Measurements from ENCODE around the gene TEDC1. TPM values are rescaled to one million over a fixed set of nuclear protein-coding genes. Genes with fewer than 3 reads are reported as not detected.
A peak's percentile ranks its signal among the peaks of the same experiment; 100 is the strongest.
"Not testable (repeated sequence)": the region's sequence is repeated elsewhere in the genome, so short reads cannot be mapped to it uniquely, and the experiment has no call there.

The TEDC1 gene
- total RNA-seq, 1 experiment from 2014 or later, result 14.1 TPM

GRCh38 chr14:105537580-105538474, 46.8 kb downstream of the TEDC1 start:
- DNase-seq (ENCODE audit: low spot score), result peak; percentile 1

DNA sequence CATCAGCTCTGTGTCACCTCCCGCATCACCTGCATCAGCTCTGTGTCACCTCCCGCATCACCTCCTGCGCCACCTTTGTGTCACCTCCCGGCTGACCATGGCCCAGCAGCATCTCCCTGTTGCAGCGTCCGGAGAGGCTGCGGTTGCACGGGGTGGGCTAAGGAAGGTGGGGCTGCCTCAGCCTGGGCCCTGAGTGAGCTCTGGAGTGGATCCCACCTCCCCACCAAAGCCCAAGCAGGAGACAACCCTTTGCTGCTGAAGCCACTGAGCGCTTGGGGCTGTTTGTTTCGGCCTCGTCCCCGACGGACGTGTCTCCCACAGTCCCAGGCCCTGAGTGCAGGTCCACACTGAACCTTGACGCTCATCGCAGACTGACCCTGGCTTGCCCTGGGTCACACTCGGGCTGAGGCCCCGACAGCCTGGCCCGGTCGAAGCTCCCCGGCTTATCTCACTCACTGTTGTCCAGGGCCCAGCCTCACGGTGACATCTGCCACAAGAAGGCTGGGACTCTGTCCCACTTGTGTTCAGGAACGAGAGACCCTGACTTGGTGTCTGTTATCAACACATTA, 47.5 kb downstream of the TEDC1 start:
- DNase-seq (ENCODE audit: low spot score), result no peak

DNA sequence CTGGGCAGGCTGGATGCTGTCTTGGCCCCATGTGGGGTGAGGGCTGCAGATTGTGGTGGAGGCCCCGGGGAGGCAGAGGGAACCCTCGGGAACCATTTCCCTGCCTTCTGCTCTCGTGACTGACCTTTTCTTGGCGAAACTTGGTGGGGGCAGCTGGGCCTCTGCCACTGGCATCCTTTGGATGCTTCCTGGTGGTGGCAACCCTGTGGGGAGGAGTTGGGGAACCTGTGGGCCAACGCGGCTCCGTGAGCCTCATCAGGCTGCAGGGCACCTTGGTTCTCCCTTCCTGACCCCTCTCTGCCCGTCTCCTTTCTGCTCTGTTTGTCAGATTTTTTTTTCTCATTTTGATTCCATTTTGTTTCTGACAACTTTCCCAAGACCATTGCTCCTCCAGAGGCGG, 49.8 kb downstream of the TEDC1 start:
- no peak for DNase-seq (ENCODE audit: low spot score)

DNA sequence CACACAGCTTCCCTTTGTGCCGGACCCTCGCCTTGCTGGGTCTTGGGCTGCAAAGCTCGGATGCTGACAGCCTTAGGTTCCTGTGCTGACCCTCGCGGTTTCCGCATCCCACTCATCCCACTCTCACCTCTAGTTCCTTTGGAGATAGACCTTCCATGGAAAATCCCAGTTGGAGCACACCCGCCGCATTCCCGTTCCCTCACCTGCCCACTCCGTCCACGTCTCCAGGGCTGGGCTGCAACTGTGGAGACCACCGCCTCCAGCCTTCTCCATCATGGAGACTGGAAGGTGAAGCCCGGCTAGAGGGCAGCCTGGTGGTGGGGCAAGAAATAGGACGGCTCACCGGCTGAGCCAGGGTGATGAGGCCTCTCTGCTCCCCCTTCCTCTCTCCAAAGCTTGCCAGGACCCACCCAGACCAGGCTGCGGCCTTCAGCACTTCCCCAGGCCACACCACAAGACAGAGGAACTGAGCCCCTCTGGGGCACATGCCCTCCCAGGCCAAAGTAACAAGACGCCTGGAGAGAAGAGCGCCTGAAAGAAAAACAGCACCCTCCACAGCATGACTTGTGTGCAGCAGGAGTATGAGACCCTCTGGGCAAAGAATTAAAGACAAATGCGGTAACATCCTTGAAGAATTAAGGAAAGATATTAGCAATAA, 50.3 kb downstream of the TEDC1 start:
- no peak for DNase-seq (ENCODE audit: low spot score)

- DNase-seq (ENCODE audit: low spot score), result not testable (repeated sequence)
Observed at GRCh38 chr14:105545676-105546075, 54.6 kb downstream of the TEDC1 start.

- DNase-seq (ENCODE audit: low spot score), result not testable (repeated sequence)
Observed at GRCh38 chr14:105546410-105546809, 55.4 kb downstream of the TEDC1 start.

DNA sequence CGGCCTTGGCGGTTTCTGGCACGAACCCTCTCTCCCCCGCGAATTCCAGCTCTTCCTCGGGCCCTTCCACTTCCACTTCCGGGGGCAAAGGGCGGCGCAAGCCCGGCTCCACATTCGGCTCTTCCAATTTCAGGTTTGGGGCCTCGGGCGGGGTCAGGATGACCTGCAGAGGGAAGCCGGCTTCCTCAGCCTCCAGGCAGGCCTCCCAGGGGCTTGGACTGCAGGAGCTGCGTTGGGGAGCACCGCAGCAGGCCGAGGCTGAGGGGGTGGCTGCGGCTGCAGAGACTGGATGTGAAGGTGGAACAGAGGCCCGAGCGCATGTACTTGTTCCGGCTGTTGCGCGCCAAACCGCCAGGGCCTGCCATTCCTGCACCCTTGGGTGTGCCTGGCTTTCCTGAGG, 56.0 kb downstream of the TEDC1 start:
- DNase-seq (ENCODE audit: low spot score), result not testable (repeated sequence)

DNA sequence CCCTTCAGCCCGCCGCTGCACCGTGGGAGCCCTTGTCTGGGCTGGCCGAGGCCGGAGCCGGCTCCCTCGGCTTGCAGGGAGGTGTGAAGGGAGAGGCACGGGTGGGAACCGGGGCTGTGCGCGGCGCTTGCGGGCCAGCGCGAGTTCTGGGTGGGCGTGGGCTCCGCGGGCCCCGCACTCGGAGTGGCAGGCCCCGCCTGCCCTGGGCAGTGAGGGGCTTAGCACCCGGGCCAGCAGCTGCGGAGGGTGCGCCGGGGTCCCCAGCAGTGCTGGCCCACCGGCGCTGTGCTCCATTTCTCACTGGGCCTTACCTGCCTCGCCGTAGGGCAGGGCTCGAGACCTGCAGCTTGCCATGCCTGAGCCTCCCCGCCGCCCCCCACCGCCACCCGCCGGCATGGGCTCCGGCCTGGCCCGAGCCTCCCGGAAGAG, 56.7 kb downstream of the TEDC1 start:
- DNase-seq (ENCODE audit: low spot score), result no peak

Other genes with a start within 250 kb of the TEDC1 start
- not detected in 2 replicates for gene BTBD6, start 242.7 kb upstream of the TEDC1 start, total RNA-seq (2014; rRNA removed; shearing (Covaris generic))
- gene BRF1, start 190.2 kb upstream of the TEDC1 start, total RNA-seq (2014; rRNA removed; shearing (Covaris generic)), result 12.0 and 16.2 TPM in 2 replicates
- gene PACS2, start 176.5 kb upstream of the TEDC1 start, total RNA-seq (2014; rRNA removed; shearing (Covaris generic)), result 29.8 and 35.9 TPM in 2 replicates
- 0.17 TPM in 1 of 2 replicates, not detected in the other for gene TEX22, start 92.7 kb upstream of the TEDC1 start, total RNA-seq (2014; rRNA removed; shearing (Covaris generic))
- 15.4 and 27.2 TPM in 2 replicates for gene MTA1, start 71.4 kb upstream of the TEDC1 start, total RNA-seq (2014; rRNA removed; shearing (Covaris generic))
- gene CRIP2, start 16.4 kb upstream of the TEDC1 start, total RNA-seq (2014; rRNA removed; shearing (Covaris generic)), result 195 and 204 TPM in 2 replicates
- gene CRIP1, start 4.4 kb upstream of the TEDC1 start, total RNA-seq (2014; rRNA removed; shearing (Covaris generic)), result 1.5 TPM in 1 of 2 replicates, not detected in the other
- 9.2 and 11.3 TPM in 2 replicates for gene TMEM121, start 35.3 kb downstream of the TEDC1 start, total RNA-seq (2014; rRNA removed; shearing (Covaris generic))

Measured in A172 (cell line).